Stimulated activated naive CD4-positive, alpha-beta T cell (primary cell): ENCODE data around the gene RING1.
"Not testable (repeated sequence)": the region's sequence is repeated elsewhere in the genome, so short reads cannot be mapped to it uniquely, and the experiment has no call there.

ENCODE experiments used
- DNase-seq, 6 experiments: peaks; one replicate each; lab custom pipeline; 2025; lab: John Stamatoyannopoulos, UW

The RING1 gene

DNA sequence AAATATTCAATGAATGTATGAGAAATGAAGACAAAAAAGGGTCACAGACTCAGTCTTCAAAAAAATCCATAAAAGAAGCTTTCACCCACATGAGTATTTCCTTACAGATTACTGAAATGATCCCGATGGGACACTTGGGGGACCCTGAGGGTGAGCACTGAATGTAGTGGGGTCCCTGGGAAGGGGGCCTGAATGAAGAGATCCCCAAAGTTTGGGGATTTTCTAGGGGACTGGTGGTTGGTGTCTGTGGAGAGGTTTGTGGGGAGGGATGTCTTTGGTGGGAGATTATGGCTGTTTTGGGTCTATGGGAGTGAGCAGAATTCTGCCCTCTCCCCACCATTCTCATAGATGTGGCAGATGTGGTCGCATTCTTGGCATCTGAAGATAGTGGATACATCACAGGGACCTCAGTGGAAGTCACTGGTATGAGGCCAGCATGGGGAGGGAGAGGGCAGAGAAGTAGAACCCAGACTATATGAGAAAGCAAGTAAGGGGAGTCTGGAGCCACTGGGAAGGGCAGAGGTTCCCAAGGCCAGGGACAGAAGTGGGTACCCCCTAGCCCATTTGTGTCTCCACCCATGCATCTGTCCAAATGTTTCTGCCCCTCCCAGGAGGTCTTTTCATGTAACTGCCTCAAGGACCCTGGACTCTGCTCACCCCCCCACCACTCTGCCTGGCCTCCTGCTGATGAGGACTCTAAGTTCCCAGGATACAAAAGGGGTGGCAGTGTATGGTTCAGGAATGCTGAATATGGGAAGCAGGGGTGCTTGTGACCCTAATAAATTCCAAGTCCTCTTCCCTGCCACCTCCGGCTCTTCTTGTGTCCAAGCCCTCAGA, 2.1 kb upstream of the RING1 start:
- no peak for DNase-seq

GRCh38 chr6:33206864-33207551, 1.3 kb upstream of the RING1 start:
- no peak for DNase-seq

GRCh38 chr6:33207552-33208090, 679 bp upstream of the RING1 start:
- DNase-seq: peak in 1 of 6 experiments; percentile 46

GRCh38 chr6:33209856-33210255, 1.6 kb downstream of the RING1 start:
- no peak for DNase-seq

- DNase-seq: no peak
Measured at GRCh38 chr6:33211136-33211535, 2.8 kb downstream of the RING1 start.

- DNase-seq: no peak
Measured at GRCh38 chr6:33211666-33212422, 3.5 kb downstream of the RING1 start.

DNA sequence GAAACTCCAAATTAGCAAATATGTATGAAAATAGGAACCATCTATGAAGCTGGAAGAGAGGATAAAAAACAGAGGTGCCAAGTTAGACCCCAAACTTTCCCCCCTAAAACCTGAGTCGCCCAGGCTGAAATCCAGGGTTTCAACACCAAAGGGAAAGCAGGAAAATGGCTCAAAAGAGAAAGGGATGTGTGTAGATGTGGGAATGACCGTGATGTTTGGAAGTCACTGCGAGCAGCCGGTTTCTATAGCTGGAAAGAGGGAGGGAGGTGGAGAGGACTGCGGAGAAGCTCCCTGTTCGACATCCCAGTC, 4.5 kb downstream of the RING1 start:
- DNase-seq: no peak

- peak in 3 of 6 experiments; percentile 17 to 21 (median 18) for DNase-seq
Measured at GRCh38 chr6:33213166-33213988, 5.1 kb downstream of the RING1 start.

- no peak for DNase-seq
Measured at GRCh38 chr6:33213989-33214335, 5.7 kb downstream of the RING1 start.

- no peak for DNase-seq
Measured at GRCh38 chr6:33215271-33216116, 7.2 kb downstream of the RING1 start.

DNA sequence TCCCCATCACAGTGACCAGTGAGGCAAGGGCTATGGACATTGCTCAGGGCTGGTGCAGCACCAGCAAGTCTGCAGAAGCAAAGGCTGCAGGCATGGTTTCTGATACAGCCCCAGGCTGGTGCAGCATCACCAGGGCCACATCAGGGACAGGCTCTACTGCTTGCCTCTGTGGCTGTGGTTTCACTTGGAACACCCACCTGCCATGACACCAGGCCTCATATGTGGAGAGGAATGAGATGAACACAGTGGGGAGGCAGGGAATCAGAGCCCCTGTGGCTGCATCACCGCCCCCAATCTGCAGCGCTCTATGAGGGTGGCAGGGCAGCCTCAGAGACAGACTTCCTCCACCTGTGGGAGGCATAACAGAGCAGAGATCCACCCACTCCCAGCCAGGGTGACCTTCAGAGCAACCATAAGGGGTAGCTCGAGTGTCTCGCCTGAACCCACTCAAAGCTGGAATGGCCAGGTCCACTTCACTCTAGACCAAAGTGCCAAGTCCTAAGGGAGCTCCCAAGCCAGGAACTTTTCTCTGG, 7.9 kb downstream of the RING1 start:
- no peak for DNase-seq

- DNase-seq: no peak
Measured at GRCh38 chr6:33217246-33217645, 8.9 kb downstream of the RING1 start.

DNA sequence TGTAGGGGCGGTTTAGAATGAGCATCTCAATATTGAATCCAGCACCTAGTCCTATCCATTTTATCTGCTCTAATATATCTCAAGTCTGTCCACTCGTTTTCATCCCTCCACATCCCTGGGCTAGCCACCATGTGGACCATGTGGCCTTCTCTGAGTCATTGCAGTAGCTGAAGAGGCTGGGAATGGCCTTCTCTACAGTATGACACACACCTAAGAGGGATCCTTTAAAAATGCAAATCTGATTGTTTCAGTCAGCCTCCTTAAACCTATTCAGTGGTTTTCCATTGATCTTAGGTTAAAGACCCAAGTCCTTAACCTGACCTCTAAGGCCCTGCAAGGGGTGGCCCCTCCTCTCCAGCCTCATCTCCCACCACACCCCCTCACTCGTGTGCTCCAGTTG, 9.4 kb downstream of the RING1 start:
- DNase-seq: no peak

- DNase-seq: not testable (repeated sequence)
Measured at GRCh38 chr6:33226503-33227120, 18.3 kb downstream of the RING1 start.

- DNase-seq: no peak
Measured at GRCh38 chr6:33235221-33235634, 26.9 kb downstream of the RING1 start.

DNA sequence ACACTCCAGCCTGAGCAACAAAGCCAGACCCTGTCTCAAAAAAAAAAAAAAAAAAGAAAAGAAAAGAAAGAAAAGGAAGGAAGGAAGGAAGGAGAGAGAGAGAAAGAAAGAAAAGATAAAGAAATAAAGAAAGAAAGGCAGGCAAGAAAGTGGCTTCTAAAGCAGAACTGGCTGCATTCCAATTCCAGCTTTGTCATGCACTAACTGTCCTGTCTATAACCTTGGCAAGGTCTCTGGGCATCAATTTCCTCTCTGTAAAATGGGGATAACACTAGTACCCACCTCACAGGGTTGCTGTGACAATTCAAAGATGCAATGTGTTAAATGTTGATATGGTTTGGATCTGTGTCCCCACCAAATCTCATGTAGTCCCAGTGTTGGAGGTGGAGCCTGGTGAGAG, 28.0 kb downstream of the RING1 start:
- no peak for DNase-seq

GRCh38 chr6:33236852-33237251, 28.6 kb downstream of the RING1 start:
- DNase-seq: no peak

- DNase-seq: no peak
Measured at GRCh38 chr6:33237741-33238140, 29.4 kb downstream of the RING1 start.

DNA sequence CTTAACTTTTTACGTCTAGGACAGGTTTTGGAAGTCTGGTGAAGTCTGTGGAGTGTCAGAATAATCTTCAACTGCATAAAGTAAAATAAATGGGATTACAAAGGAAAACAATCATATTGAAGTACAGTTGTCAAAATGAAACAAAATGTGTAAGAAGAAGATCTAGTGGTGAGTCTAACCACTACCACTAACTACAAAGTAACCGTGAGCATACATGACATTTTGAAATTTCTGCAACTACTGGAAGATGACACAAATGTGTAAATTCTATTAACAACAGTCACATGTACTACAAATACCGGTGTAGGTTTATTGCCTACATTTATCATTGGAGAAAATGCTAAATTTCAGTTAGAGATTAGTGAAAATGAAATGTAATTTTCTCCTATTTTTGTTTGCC, 33.7 kb downstream of the RING1 start:
- no peak for DNase-seq

DNA sequence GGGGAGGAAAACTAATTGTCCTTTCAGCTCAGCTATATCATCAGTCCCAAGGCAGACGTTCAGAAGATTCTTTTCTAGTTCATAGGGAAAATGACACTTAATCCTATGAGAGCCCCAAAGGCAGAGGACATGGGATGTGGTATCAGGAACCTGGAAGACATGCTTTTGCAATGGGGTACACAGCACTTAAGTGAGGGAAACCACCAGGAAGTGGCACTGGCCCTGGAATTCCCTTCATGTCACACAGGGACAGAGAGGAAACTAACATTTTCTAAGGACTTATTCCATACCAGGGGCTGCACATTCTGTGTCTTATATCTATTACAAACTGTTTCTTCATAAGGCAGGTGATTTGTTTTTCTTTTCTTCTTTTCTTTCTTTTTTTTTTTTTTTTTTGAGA, 35.2 kb downstream of the RING1 start:
- DNase-seq: no peak
